Upper lobe of left lung (tissue), 4 donors: ENCODE results near the gene OAT.

Source experiments
- CTCF ChIP-seq, 6 experiments: fragments of 450-650 bp in 4 of 6; fragments of 200-600 bp in 2 of 6; sonication (generic) in 2 of 6; IDR thresholded peaks; one replicate each; pipeline ENCODE4 v1.5.1; 2016 to 2019; ENCODE audit warnings: antibody characterized with exemption in 6 of 6
- POLR2A ChIP-seq, 4 donors: fragments of 450-650 bp; IDR thresholded peaks; one replicate each; pipeline ENCODE4 v1.5.1; 2016 to 2017; ENCODE audit warnings: antibody characterized with exemption in 4 of 4, mild to moderate bottlenecking in 2 of 4
- POLR2AphosphoS5 ChIP-seq, 2 donors: sonication (generic); formaldehyde crosslinking; IDR thresholded peaks; one replicate each; pipeline ENCODE4 v1.5.1; 2017; ENCODE audit warnings: antibody characterized with exemption in 2 of 2

- TF ChIP-seq CTCF (IDR thresholded peaks at IDR 0.05) (no peak), POLR2A (IDR thresholded peaks at IDR 0.05) (no peak), POLR2AphosphoS5 (IDR thresholded peaks at IDR 0.05) (no peak)
These were observed 68.8 kb downstream of the OAT start for GRCh38 chr10:124349996-124350280.
